Tibial nerve (tissue), 3 donors: Measurements from ENCODE around the gene BCAN.

Experiments
- CTCF ChIP-seq, 5 experiments: fragments of 200-600 bp in 3 of 5; fragments of 450-650 bp in 2 of 5; sonication (generic) in 3 of 5; IDR thresholded peaks; one replicate each; pipeline ENCODE4 v1.5.1; 2016 to 2019; ENCODE audit warnings: antibody characterized with exemption in 5 of 5, mild to moderate bottlenecking in 3 of 5, moderate library complexity in 2 of 5
- POLR2A ChIP-seq, 2 donors: fragments of 450-650 bp; IDR thresholded peaks; one replicate each; pipeline ENCODE4 v1.6.1; 2017; ENCODE audit warnings: antibody characterized with exemption in 2 of 2, mild to moderate bottlenecking in 2 of 2, moderate library complexity in 2 of 2

DNA sequence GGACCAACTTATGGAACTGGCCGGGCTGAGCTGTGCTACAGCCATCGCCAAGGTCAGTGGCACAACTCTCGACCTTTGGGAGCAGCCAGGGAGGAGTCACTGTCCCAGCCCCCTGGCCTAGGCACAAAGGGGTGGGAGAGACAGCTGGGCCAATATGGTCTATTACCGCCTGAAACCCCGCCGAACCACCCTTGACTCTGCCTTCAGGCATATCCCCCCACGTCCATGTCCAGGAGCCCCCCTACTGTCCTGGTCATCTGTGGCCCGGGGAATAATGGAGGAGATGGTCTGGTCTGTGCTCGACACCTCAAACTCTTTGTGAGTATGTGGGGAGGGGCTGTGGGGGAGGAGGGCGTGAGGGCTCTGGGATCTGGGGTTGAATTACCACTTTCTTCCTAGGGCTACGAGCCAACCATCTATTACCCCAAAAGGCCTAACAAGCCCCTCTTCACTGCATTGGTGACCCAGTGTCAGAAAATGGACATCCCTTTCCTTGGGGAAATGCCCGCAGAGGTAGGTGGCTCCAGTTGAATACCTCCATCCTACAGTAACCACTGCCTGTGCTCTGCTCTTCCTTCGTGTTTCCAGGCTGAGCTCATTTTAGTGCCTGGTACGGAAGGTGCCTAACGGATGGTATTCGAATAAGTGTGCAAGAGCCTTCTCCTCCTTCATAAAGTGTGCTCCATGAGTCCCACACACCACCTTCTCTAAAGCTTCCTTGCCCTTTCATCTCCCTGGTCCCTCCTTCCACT, 49.6 kb upstream of the BCAN start:
- no peak for TF ChIP-seq CTCF (IDR thresholded peaks at IDR 0.05)
- TF ChIP-seq POLR2A (IDR thresholded peaks at IDR 0.05), result no peak
